Subcutaneous adipose tissue (tissue), 4 donors: Measurements from ENCODE around the gene CELF4. TPM values are rescaled to one million over a fixed set of nuclear protein-coding genes. Genes with fewer than 3 reads are reported as not detected.

Experiments
- CTCF ChIP-seq: fragments of 450-650 bp; IDR thresholded peaks from one replicate; pipeline ENCODE4 v1.5.1; 2016; ENCODE audit warnings: low read depth, mild to moderate bottlenecking, control low read depth, antibody characterized with exemption, moderate library complexity
- total RNA-seq, 4 donors: library from RNA; depleted of rRNA; stranded (reverse); fragments of >200 nt; gene quantifications; one replicate each; pipeline ENCODE4 v1.1.0, GENCODE V29; 2016

The CELF4 gene
- total RNA-seq, 4 donors from 2014 or later: not detected

GRCh38 chr18:37309059-37309458 lies 256.5 kb downstream of the CELF4 start:
- no peak for TF ChIP-seq CTCF

- no peak for TF ChIP-seq CTCF
Measured at GRCh38 chr18:37307181-37307580, 258.4 kb downstream of the CELF4 start.

GRCh38 chr18:37306432-37306831 lies 259.2 kb downstream of the CELF4 start:
- TF ChIP-seq CTCF: no peak

GRCh38 chr18:37305066-37305465 lies 260.5 kb downstream of the CELF4 start:
- TF ChIP-seq CTCF: no peak

DNA sequence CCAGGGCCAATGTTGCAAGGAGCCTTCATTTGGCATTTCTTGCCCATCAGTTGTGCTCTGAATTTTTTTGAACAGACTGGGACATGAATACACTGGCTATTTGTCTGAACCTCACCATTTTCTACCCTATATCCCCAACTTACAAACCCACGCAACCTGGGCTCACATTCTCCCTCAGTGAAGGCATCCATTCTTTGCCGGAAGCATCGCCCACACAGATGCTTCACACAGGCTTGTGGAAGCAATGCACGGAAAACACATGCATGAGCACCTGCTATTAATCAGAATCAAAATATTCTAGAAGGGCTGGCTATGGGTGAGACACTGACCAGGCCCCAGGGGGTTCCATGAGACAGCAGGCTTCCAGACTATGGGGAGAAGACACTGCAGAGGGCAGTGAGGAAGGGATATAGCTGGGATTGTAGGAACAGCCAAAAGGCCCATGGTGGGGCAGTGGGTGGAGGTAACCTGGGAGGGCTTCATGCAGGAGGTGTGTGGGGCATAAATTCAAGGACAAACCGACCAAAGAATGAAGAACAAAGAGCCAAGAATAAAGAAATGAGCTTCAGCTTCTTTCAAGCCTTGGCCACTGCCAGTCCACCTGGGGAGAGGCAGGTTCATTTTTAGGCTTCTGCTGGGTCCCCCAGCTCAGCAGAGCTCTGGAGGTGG lies 261.5 kb downstream of the CELF4 start:
- no peak for TF ChIP-seq CTCF

- TF ChIP-seq CTCF: no peak
Measured at GRCh38 chr18:37303009-37303408, 262.6 kb downstream of the CELF4 start.

- no peak for TF ChIP-seq CTCF
Measured at GRCh38 chr18:37302519-37302918, 263.1 kb downstream of the CELF4 start.
